GM08714 (cell line): ENCODE measurements around the gene FBN2.
"Not testable (repeated sequence)": the region's sequence is repeated elsewhere in the genome, so short reads cannot be mapped to it uniquely, and the experiment has no call there.

ENCODE experiments used
- H3K4me3 ChIP-seq: fragments of 200-500 bp; sonication (Bioruptor generic); 2 replicates; pipeline ENCODE4 v1.5.1; 2014; ENCODE audit warnings: mild to moderate bottlenecking, low read length, inconsistent platforms
- ZNF274 ChIP-seq: IDR thresholded peaks from 2 replicates; pipeline ENCODE4 v1.6.1; 2012; ENCODE audit warnings: mild to moderate bottlenecking, low read depth, low read length

The FBN2 gene

GRCh38 chr5:128477944-128478343 lies 60.1 kb downstream of the FBN2 start:
- no peak for TF ChIP-seq ZNF274
- no peak overlapping the region for H3K4me3 ChIP-seq

GRCh38 chr5:128475693-128476092 lies 62.4 kb downstream of the FBN2 start:
- no peak for TF ChIP-seq ZNF274
- no peak overlapping the region for H3K4me3 ChIP-seq

- no peak for TF ChIP-seq ZNF274
- H3K4me3 ChIP-seq: no peak overlapping the region
Measured at GRCh38 chr5:128472919-128473318, 65.1 kb downstream of the FBN2 start.

- no peak for TF ChIP-seq ZNF274
- H3K4me3 ChIP-seq: no peak overlapping the region
Measured at GRCh38 chr5:128472036-128472435, 66.0 kb downstream of the FBN2 start.

DNA sequence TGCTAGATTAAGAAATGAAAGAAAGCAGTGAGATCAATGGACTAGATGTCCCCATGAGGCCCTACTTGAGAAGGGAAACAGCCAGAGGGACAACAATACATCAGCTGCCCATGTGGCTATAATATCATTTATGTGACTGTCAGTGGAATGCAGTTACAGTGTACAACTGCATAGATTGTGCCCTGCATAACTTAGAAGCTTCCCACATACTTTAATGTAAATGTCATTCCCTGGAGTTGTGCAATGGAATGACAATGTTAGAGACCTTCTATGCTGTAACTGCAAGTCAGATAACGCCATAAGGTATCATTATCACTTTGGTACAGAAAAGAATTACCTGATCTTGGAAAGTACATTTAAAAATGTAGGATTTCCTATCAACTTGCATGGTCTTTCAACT lies 67.4 kb downstream of the FBN2 start:
- TF ChIP-seq ZNF274: no peak
- H3K4me3 ChIP-seq: no peak overlapping the region

DNA sequence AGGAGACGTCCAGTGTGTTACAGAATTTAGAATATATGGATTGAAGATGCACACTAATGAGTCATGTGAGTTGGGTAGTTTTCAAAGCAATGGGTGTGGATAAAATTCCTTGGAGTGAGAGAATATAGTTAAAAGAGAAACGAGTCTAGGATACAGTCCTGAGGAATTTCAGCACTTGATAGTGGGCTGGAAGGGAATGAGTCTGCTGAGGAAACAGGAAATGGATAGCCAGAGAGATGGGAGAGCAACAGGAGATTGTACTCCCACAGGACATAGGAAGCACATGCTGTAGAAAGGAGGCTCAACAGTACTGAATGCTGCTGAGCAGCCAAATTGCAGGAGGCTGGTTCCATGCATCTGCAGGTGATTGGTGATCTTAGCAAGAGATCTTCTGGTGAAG lies 68.1 kb downstream of the FBN2 start:
- H3K4me3 ChIP-seq: no peak overlapping the region
- no peak for TF ChIP-seq ZNF274

DNA sequence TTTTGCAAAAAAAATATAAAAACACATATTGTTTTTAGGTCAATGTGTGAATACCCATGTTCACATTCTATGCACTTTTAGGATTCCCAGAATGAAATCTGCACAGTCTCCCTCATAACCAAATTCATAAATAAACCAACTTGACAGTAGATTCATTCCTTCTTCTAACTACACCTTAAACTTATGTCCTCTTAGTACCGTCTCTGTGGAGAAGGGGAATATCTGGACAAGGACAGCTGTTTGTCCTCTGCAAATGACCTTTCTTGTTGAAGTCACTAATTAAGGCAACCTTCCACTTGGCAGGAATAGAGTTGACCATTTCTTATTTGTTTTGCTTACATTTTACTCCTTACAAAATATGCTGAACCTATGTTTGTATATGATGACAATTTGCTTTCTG lies 71.1 kb downstream of the FBN2 start:
- no peak for TF ChIP-seq ZNF274
- no peak overlapping the region for H3K4me3 ChIP-seq

- no peak overlapping the region for H3K4me3 ChIP-seq
- TF ChIP-seq ZNF274: no peak
Measured at GRCh38 chr5:128466554-128466953, 71.5 kb downstream of the FBN2 start.

DNA sequence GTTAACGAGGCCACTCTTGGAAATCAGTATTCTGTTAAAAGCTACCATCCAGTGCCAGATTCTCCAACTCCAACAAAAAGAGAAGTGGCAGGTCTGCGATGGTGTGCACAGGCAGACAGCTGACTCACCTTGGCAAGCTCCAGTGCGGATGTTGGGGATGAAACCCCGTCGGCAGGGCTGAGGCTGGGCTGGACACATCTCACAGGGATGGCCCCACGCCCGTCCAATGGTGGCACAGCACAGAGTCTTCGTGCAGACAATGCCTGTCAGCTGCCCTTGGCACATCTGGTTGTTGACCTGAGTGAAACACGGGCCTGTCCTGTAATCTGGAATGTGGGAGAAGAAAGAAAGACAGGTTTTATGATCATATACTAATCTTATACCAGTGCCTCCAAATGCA lies 73.4 kb downstream of the FBN2 start:
- TF ChIP-seq ZNF274: no peak
- H3K4me3 ChIP-seq: no peak overlapping the region

- TF ChIP-seq ZNF274: no peak
- H3K4me3 ChIP-seq: no peak overlapping the region
Measured at GRCh38 chr5:128462330-128462729, 75.7 kb downstream of the FBN2 start.

GRCh38 chr5:128457147-128457915 lies 80.7 kb downstream of the FBN2 start:
- H3K4me3 ChIP-seq: not testable (repeated sequence)

DNA sequence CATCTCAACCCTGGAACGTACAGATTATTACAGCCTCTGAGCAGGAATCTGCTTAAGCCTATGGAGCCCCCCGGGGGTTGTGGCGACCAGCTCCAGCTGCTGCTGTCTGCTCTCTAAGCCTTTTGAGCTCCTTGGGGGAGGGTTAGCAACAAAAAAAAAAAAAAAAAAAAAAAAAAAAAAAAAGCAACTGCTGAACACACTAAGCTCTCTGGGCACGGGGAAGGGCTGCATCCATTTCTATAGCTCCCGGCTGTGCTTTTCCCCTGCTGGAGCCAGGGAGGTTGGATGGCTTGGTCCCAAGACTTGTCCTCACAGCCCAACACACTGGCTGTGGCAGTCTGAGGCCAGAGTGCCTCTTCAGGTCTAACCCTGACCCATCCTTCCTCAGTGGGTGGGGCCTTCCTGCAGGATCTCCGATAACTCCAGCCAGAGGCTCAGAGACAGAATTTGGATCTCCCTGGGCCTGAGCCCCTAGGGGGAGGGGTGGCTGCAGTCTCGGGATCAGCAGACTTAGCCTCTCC lies 82.1 kb downstream of the FBN2 start:
- TF ChIP-seq ZNF274: no peak
- no peak overlapping the region for H3K4me3 ChIP-seq

- TF ChIP-seq ZNF274: no peak
- H3K4me3 ChIP-seq: no peak overlapping the region
Measured at GRCh38 chr5:128453121-128453520, 84.9 kb downstream of the FBN2 start.

- H3K4me3 ChIP-seq: not testable (repeated sequence)
Measured at GRCh38 chr5:128447224-128447623, 90.8 kb downstream of the FBN2 start.

- no peak for TF ChIP-seq ZNF274
- H3K4me3 ChIP-seq: no peak overlapping the region
Measured at GRCh38 chr5:128441941-128442350, 96.1 kb downstream of the FBN2 start.

DNA sequence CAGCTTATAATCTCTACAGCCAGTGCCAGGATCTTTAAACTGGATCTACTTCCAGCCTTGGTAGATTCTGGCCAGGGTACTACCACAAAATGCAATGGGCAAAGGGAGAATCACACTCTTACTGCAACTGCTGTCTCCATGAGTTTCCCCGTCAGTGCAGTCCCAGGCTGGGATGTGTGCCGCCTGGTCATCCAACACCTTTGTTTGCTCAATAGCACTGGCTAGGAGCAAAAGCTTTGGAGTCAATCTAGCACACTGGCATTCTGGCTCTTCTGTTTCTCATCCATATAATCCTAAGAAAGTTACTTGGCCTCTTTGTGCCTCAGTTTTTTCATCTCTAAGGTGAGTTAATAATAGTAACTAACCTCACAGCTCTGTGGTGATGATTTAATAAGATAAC lies 96.9 kb downstream of the FBN2 start:
- no peak for TF ChIP-seq ZNF274
- H3K4me3 ChIP-seq: no peak overlapping the region
